Tibial nerve (tissue), 4 donors: Measurements from ENCODE around the gene NDUFS7. TPM values are rescaled to one million over a fixed set of nuclear protein-coding genes. Genes with fewer than 3 reads are reported as not detected.
A peak's percentile ranks its signal among the peaks of the same experiment; 100 is the strongest.

ENCODE experiments used
- DNase-seq, 2 donors: peaks; one replicate each; pipeline ENCODE4 v3.0.0-alpha.2; 2019; ENCODE audit warnings: low spot score in 2 of 2
- H3K27ac ChIP-seq, 4 donors: fragments of 200-600 bp; sonication (generic) in 3 of 4; one replicate each; pipeline ENCODE4 v1.5.1; 2017 to 2019; ENCODE audit warnings: mild to moderate bottlenecking in 1 of 4
- H3K27me3 ChIP-seq, 2 donors: fragments of 200-600 bp; sonication (generic) in 1 of 2; one replicate each; pipeline versions ENCODE4 v1.5.1 to v1.6.0; 2017 to 2019
- H3K36me3 ChIP-seq, 3 donors: fragments of 200-600 bp; sonication (generic); one replicate each; pipeline ENCODE4 v1.5.1; 2018 to 2019
- H3K4me1 ChIP-seq, 4 donors: fragments of 200-600 bp; sonication (generic) in 3 of 4; one replicate each; pipeline ENCODE4 v1.5.1; 2017 to 2019
- H3K4me3 ChIP-seq, 4 donors: fragments of 200-600 bp; sonication (generic) in 3 of 4; one replicate each; pipeline ENCODE4 v1.5.1; 2017 to 2019; ENCODE audit warnings: mild to moderate bottlenecking in 1 of 4, moderate library complexity in 1 of 4
- H3K9me3 ChIP-seq, 4 donors: fragments of 200-600 bp; sonication (generic) in 3 of 4; one replicate each; pipeline ENCODE4 v1.5.1; 2017 to 2019
- CTCF ChIP-seq, 5 experiments: fragments of 200-600 bp in 3 of 5; fragments of 450-650 bp in 2 of 5; sonication (generic) in 3 of 5; IDR thresholded peaks; one replicate each; pipeline ENCODE4 v1.5.1; 2016 to 2019; ENCODE audit warnings: antibody characterized with exemption in 5 of 5, mild to moderate bottlenecking in 3 of 5, moderate library complexity in 2 of 5
- EP300 ChIP-seq, 2 donors: sonication (generic); formaldehyde crosslinking; IDR thresholded peaks; one replicate each; pipeline ENCODE4 v1.6.1; 2017; ENCODE audit warnings: antibody characterized with exemption in 2 of 2, mild to moderate bottlenecking in 1 of 2
- POLR2A ChIP-seq, 2 donors: fragments of 450-650 bp; IDR thresholded peaks; one replicate each; pipeline ENCODE4 v1.6.1; 2017; ENCODE audit warnings: antibody characterized with exemption in 2 of 2, mild to moderate bottlenecking in 2 of 2, moderate library complexity in 2 of 2
- WGBS, 2 donors: methylation state at CpG; one replicate each; pipeline ENCODE4 v1.1.5; 2018; 5-methylcytosine and 5-hydroxymethylcytosine counted together
- total RNA-seq, 4 donors: library from RNA; depleted of rRNA; stranded (reverse); fragments of >200 nt; gene quantifications; one replicate each; pipeline ENCODE4 v1.1.0, GENCODE V29; 2016

Gene NDUFS7
- total RNA-seq, 4 donors from 2014 or later = 146 to 162 (median 151) TPM

GRCh38 chr19:1361601-1362386 lies 21.9 kb upstream of the NDUFS7 start:
- Histone ChIP-seq H3K4me3 (peak overlapping the region in 1 of 4 donors; percentile 37), H3K4me1 (peaks cover 0 to 37% (median 23%) of the 10 kb centered on the region in 4 donors), H3K27me3 (no peaks in the 10 kb centered on the region), H3K9me3 (no peaks in the 10 kb centered on the region), H3K27ac (peak overlapping the region; percentile 35 to 86 (median 65)), H3K36me3 (peaks cover 4 to 86% (median 5%) of the 10 kb centered on the region in 3 donors)
- DNase-seq = no peak
- TF ChIP-seq CTCF (IDR thresholded peaks at IDR 0.05) (no peak), EP300 (IDR thresholded peaks at IDR 0.05) (no peak)
- WGBS, 2 donors = 42 to 47% methylated on average over 30 of the region's 30 CpGs

GRCh38 chr19:1362387-1363257 lies 21.1 kb upstream of the NDUFS7 start:
- Histone ChIP-seq H3K36me3 (peaks cover 5 to 86% (median 5%) of the 10 kb centered on the region in 3 donors), H3K27ac (peak overlapping the region in 2 of 4 donors; percentile 80 to 86), H3K27me3 (no peaks in the 10 kb centered on the region), H3K9me3 (no peaks in the 10 kb centered on the region), H3K4me1 (peaks cover 0 to 33% (median 23%) of the 10 kb centered on the region in 4 donors), H3K4me3 (no peak overlapping the region)
- TF ChIP-seq EP300 (IDR thresholded peaks at IDR 0.05) = no peak
- no peak for TF ChIP-seq POLR2A (IDR thresholded peaks at IDR 0.05)
- TF ChIP-seq CTCF (IDR thresholded peaks at IDR 0.05) = no peak
- no peak for DNase-seq
- WGBS, 2 donors = 83 to 87% methylated on average over 34 to 42 of the region's 42 CpGs

GRCh38 chr19:1363599-1363998 lies 20.1 kb upstream of the NDUFS7 start:
- H3K4me3 ChIP-seq = no peak overlapping the region
- no peak for TF ChIP-seq EP300 (IDR thresholded peaks at IDR 0.05)
- no peak for TF ChIP-seq CTCF (IDR thresholded peaks at IDR 0.05)
- TF ChIP-seq POLR2A (IDR thresholded peaks at IDR 0.05) = no peak
- WGBS, 2 donors = 75 to 83% methylated on average over 10 of the region's 10 CpGs
- no peak for DNase-seq
- H3K27me3 ChIP-seq = no peaks in the 10 kb centered on the region
- H3K9me3 ChIP-seq = no peaks in the 10 kb centered on the region
- peaks cover 5 to 86% (median 5%) of the 10 kb centered on the region in 3 donors for H3K36me3 ChIP-seq
- H3K4me1 ChIP-seq = peaks cover 0 to 33% (median 23%) of the 10 kb centered on the region in 4 donors
- H3K27ac ChIP-seq = no peak overlapping the region

GRCh38 chr19:1364070-1364704 lies 19.5 kb upstream of the NDUFS7 start:
- H3K9me3 ChIP-seq = no peaks in the 10 kb centered on the region
- no peak overlapping the region for H3K27ac ChIP-seq
- DNase-seq = no peak
- WGBS, 2 donors = 82% methylated on average over 15 of the region's 15 CpGs
- no peaks in the 10 kb centered on the region for H3K27me3 ChIP-seq
- H3K4me3 ChIP-seq = no peak overlapping the region
- peaks cover 0 to 33% (median 23%) of the 10 kb centered on the region in 4 donors for H3K4me1 ChIP-seq
- peaks cover 5 to 86% (median 5%) of the 10 kb centered on the region in 3 donors for H3K36me3 ChIP-seq
- TF ChIP-seq EP300 (IDR thresholded peaks at IDR 0.05) = no peak
- TF ChIP-seq POLR2A (IDR thresholded peaks at IDR 0.05) = no peak
- no peak for TF ChIP-seq CTCF (IDR thresholded peaks at IDR 0.05)
